ENCODE results near the gene GCC1. TPM values are rescaled to one million over a fixed set of nuclear protein-coding genes. Genes with fewer than 3 reads are reported as not detected.

The GCC1 gene
- total RNA-seq, 1 donor from 2014 or later: 15.6 TPM

DNA sequence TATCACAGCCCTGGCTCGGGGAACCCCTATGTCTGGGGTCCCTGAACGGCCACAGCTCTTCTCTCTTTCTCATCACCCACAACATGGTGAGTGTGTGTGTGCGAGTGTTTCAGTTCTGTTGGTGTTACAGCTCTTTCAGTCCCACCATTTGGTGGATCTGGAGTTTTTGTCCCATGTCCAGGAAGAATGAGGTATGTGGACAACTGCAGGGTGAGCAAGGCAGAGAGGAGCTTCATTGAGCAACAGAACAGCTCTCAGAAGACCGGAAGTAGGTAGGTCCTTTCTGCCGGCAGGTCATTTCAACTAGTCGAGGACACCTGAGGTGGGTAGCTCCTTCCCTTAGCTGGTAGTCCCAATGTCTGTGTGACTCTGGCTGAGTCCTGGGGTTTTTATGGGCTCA is 23.1 kb upstream of the GCC1 start:
- no peak for DNase-seq
- intact Hi-C loops (cut with micrococcal nuclease): no loop called here
- Mint-ChIP-seq H3K4me3 (no peak overlapping the region), H3K27me3 (no peaks in the 10 kb centered on the region), H3K27ac (no peak overlapping the region), H3K36me3 (ENCODE audit: low read depth) (no peaks in the 10 kb centered on the region), H3K9me3 (peaks cover 5% of the 10 kb centered on the region), H3K4me1 (no peaks in the 10 kb centered on the region)

DNA sequence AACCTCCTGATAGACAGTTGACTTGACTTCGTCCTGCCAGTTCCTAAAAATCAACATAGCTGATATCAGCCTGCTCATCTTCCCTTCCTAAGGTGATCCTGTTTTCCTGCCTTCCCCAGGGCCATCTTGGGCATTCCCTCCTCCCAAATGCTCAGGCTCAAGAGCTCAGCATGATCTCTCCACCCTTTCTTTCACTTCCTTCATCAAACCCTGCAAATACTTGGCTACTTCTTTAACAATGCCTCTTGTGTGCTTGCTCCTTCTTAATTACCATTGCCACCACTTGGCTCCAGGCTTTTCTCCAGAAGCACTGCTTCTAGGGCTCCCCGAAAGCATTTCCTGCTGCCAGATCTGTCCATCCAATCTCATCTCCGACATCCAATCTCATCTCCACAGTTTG is 15.5 kb upstream of the GCC1 start:
- intact Hi-C loops (cut with micrococcal nuclease): no loop called here
- no peaks in the 10 kb centered on the region for H3K9me3 Mint-ChIP-seq
- H3K27ac Mint-ChIP-seq: no peak overlapping the region
- no peaks in the 10 kb centered on the region for H3K4me1 Mint-ChIP-seq
- no peak overlapping the region for H3K4me3 Mint-ChIP-seq
- no peaks in the 10 kb centered on the region for H3K36me3 Mint-ChIP-seq (ENCODE audit: low read depth)
- no peak for DNase-seq
- H3K27me3 Mint-ChIP-seq: peaks cover 5% of the 10 kb centered on the region

DNA sequence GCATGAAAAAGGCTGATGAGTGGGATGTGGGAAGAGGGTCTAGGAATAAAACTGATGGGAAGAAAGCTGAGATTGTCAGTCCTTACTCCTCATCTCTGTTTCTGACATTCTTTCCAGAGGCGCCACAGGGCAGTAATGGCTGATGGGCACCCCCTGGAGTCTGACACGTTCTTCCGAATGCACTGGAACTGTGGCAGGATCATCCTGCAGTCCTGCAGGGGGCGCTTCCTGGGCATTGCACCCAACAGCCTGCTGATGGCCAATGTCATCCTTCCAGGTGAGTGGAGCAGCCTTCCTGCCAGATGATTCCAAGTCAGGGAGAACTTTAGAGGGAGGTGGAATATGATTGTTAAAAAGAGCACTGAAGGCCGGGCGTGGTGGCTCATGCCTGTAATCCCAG is 12.9 kb upstream of the GCC1 start:
- Mint-ChIP-seq H3K27ac (no peak overlapping the region), H3K36me3 (ENCODE audit: low read depth) (no peaks in the 10 kb centered on the region), H3K4me3 (no peak overlapping the region), H3K4me1 (peaks cover 2% of the 10 kb centered on the region), H3K27me3 (peaks cover 5% of the 10 kb centered on the region), H3K9me3 (no peaks in the 10 kb centered on the region)
- DNase-seq: no peak
- intact Hi-C loops (cut with micrococcal nuclease): no loop called here

DNA sequence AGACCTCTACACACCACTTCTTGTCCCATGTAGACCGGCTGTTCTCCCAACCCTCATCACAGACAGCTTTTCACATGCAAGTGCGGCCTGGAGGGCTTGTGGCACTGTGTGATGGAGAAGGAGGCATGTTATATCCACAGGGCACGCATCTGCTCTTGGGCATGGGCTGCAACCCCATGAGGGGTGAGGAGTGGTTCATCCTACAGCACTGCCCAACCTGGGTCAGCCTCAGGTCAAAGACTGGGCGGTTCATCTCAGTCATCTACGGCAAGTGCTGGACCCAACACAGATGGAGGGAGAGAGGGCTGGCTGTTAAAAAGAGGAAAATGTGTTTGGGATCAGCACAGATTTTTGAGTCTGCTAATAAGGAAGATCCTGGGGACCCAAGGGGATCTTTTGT is 10.3 kb upstream of the GCC1 start:
- Mint-ChIP-seq H3K36me3 (ENCODE audit: low read depth) (peaks cover 12% of the 10 kb centered on the region), H3K9me3 (no peaks in the 10 kb centered on the region), H3K4me1 (peaks cover 2% of the 10 kb centered on the region), H3K27ac (no peak overlapping the region), H3K27me3 (peaks cover 5% of the 10 kb centered on the region), H3K4me3 (no peak overlapping the region)
- DNase-seq: no peak
- intact Hi-C loops (cut with micrococcal nuclease): no loop called here

DNA sequence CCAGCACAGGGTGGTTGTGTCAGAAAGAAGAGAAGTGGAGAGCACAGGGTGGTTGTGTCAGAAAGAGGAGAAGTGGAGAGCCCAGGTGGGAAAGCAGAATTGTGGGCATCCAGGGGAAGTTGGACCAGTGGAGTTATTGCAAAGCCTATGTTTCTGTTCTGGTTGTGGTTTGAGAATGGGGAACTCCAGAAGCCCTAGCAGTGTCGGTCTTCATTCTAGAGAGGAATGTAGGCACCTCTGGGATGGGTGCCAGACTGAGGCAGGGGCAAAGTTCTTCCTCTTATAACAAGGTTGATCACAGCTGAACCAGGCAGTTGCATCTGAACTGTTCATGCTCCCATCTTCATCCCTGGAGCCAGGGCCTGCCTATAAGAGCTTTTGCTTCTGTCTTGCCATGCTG is 9.1 kb upstream of the GCC1 start:
- intact Hi-C loops (cut with micrococcal nuclease): no loop called here
- Mint-ChIP-seq H3K9me3 (no peaks in the 10 kb centered on the region), H3K4me1 (peaks cover 8% of the 10 kb centered on the region), H3K27ac (no peak overlapping the region), H3K36me3 (ENCODE audit: low read depth) (peaks cover 22% of the 10 kb centered on the region), H3K27me3 (peaks cover 5% of the 10 kb centered on the region), H3K4me3 (no peak overlapping the region)
- no peak for DNase-seq

DNA sequence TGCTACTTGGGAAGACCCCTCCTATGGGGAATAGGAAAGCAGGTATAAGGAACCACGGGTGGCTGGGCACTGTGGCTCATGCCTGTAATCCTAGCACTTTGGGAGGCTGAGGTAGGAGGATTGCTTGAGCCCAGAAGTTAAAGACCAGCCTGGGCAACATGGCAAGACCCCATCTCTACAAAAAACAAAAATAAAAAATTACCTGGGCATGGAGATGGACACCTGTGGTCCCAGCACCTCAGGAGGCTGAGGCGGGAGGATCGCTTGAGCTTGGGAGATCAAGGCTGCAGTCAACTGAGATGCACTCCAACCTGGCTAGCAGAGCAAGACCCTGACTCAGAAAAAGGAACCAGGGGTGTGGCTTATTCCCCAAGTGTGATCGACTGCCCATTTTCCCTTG is 7.2 kb upstream of the GCC1 start:
- H3K4me3 Mint-ChIP-seq: no peak overlapping the region
- H3K36me3 Mint-ChIP-seq (ENCODE audit: low read depth): peaks cover 24% of the 10 kb centered on the region
- DNase-seq: no peak
- intact Hi-C loops (cut with micrococcal nuclease): no loop called here
- H3K9me3 Mint-ChIP-seq: no peaks in the 10 kb centered on the region
- H3K4me1 Mint-ChIP-seq: peaks cover 15% of the 10 kb centered on the region
- no peak overlapping the region for H3K27ac Mint-ChIP-seq
- peaks cover 3% of the 10 kb centered on the region for H3K27me3 Mint-ChIP-seq

DNA sequence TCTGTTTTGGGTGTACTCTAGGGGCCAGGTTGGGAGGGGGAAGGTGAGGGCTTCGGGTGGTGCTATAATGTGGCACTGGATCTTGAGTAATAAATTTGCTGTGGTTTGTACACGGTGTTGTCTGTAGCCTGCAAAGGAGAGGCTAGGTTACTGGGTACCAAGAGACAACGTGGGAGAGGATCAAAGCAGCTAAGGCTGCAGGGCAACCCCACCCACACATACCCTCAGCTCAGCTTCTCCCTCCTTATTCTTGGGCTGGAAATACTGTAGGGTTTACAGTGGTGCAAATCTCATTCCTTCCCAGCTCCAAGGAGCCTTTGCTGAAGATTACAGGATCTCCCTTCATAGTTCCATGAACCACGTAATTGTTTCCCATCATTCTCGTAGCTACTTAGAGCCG is 6.2 kb upstream of the GCC1 start:
- H3K27ac Mint-ChIP-seq: no peak overlapping the region
- H3K27me3 Mint-ChIP-seq: no peaks in the 10 kb centered on the region
- no peak for DNase-seq
- H3K4me1 Mint-ChIP-seq: peaks cover 18% of the 10 kb centered on the region
- H3K9me3 Mint-ChIP-seq: no peaks in the 10 kb centered on the region
- H3K36me3 Mint-ChIP-seq (ENCODE audit: low read depth): peaks cover 24% of the 10 kb centered on the region
- intact Hi-C loops (cut with micrococcal nuclease): no loop called here
- H3K4me3 Mint-ChIP-seq: no peak overlapping the region

DNA sequence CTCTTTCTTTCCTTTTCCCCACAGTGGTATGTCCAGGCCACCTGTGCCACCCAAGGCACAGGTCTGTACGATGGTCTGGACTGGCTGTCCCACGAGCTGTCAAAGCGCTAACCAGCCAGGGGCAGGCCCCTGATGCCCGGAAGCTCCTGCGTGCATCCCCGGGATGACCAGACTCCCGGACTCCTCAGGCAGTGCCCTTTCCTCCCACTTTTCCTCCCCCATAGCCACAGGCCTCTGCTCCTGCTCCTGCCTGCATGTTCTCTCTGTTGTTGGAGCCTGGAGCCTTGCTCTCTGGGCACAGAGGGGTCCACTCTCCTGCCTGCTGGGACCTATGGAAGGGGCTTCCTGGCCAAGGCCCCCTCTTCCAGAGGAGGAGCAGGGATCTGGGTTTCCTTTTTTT is 5.8 kb upstream of the GCC1 start:
- H3K36me3 Mint-ChIP-seq (ENCODE audit: low read depth): peaks cover 24% of the 10 kb centered on the region

DNA sequence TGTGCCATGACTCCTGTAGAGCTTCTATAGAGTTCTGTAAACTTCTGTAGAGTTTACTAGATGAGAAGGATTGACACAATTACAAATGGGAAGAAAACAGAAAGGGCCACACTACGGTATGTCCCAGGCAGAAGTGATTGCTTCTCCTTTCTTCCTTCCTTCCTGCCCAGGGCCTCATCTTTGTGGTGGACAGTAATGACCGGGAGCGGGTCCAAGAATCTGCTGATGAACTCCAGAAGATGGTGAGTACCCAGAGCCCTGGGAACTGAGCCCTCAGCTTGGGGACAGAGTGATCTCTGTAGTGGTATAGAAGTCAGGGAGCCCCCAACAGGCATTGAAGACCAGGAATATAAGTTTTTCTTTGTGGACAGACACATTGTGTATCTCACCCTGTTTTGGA is 4.5 kb upstream of the GCC1 start:
- Mint-ChIP-seq H3K4me3 (peak overlapping the region; percentile 100), H3K9me3 (no peaks in the 10 kb centered on the region), H3K36me3 (ENCODE audit: low read depth) (peaks cover 24% of the 10 kb centered on the region), H3K27me3 (no peaks in the 10 kb centered on the region), H3K4me1 (peaks cover 20% of the 10 kb centered on the region), H3K27ac (no peak overlapping the region)
- intact Hi-C loops (cut with micrococcal nuclease): loop anchor here (5.0 kb wide), 1 partner anchor 752 kb away; the partner anchor contains the start of gene RBM28
- no peak for DNase-seq

More for the DNA sequence above, 5.8 kb upstream of the GCC1 start:
- Mint-ChIP-seq H3K27me3 (no peaks in the 10 kb centered on the region), H3K27ac (no peak overlapping the region), H3K9me3 (no peaks in the 10 kb centered on the region), H3K4me3 (no peak overlapping the region), H3K4me1 (peaks cover 20% of the 10 kb centered on the region)
- intact Hi-C loops (cut with micrococcal nuclease): no loop called here
- peak; percentile 52 for DNase-seq

DNA sequence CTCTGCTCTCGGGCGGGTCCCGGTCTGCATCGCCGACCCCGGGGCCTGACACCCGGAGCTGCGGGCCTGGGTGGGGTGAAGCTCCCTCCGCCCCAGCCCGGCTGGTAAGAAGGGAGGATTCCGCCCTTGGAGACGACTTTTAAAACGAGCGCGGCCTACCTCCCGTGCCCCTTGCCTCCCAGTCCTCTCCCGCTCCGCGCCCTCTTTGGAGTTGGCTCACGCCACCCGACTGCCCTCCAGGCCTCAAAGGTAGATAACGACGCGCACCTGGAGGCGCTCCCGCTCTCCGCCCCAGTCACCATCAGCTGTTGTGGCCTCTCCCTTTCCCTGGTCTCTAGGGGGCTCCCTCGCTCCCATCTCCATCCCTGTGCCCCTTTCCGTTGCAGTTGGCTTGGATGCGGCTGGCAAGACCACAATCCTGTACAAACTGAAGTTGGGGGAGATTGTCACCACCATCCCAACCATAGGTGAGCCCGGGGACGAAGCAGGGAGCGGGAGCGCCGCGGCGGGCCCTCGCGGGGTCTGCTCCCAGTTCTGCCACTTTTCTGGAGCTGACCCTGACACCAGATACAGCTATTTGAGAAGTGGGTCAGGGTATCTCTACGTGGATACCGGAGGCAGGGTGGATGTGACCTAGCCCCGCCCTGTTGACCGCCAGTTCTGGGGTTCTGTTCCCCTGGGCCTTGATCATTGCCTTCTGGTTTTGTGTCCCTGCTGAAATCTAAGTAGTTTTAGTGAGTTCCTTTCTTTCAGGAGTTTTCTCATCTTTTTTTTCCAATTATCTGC is 3.5 kb upstream of the GCC1 start:
- H3K27me3 Mint-ChIP-seq: no peaks in the 10 kb centered on the region
- peaks cover 26% of the 10 kb centered on the region for H3K4me1 Mint-ChIP-seq
- H3K4me3 Mint-ChIP-seq: peak overlapping the region; percentile 100
- intact Hi-C loops (cut with micrococcal nuclease): loop anchor here (1.0 to 5.0 kb wide), 3 partner anchors 63 to 753 kb away; partner anchors contain the start of genes RBM28, SND1 and ZNF800
- H3K9me3 Mint-ChIP-seq: no peaks in the 10 kb centered on the region
- H3K36me3 Mint-ChIP-seq (ENCODE audit: low read depth): peaks cover 24% of the 10 kb centered on the region
- H3K27ac Mint-ChIP-seq: peak overlapping the region; percentile 97
- peak; percentile 81 for DNase-seq

DNA sequence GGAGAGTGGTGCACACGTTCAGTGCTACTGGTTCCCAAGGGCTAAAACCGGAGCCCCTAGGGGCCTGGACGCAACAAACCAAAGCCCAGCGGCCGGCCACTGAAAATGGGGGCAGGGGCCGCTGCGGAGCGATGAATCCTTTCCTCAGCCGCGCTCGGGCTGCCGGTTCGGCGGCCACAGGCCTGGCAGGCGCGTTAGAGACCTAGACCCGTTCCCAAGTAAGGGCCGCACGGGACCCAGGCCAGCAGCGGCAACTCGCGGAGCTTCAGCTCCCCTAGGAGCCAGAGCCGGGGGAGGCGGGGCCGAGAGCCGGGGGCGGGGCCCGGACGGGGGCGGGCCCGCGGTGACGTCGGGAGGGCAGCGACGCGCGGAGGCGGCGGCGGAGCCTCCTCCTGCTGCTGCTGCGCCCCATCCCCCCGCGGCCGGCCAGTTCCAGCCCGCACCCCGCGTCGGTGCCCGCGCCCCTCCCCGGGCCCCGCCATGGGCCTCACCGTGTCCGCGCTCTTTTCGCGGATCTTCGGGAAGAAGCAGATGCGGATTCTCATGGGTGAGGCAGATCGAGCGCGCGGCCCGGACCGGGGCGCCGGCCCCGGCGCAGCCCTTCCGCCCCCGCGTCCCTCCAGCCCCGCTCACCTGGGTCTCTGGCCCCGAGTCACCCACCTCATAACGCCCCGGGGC is 2.8 kb upstream of the GCC1 start, which contains the start of gene ARF5:
ARF5 (plus strand) TSS at position 393 of the 678 bp plus-strand sequence; CDS start at position 481, 88 bp downstream.
- intact Hi-C loops (cut with micrococcal nuclease): loop anchor here (1.0 to 5.0 kb wide), 3 partner anchors 64 to 754 kb away; partner anchors contain the start of genes RBM28, SND1 and ZNF800

DNA sequence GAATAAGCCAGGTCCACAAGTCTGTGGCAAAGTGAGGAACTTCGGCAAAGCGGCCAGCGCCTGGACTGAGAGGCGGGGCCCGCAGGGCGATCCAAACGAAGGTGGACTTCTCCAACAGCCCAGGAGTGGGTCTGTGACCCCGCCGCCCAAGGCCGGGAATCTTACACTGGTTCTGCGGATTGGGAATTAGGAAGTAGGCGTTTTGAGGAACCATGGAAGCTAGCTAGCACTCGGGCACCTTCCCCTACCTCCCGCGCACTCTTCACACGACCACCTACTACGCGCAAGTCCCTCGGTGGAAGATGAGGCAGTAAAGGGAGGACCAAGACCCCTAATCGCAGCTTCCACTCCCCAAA is 2.2 kb upstream of the GCC1 start:
- H3K36me3 Mint-ChIP-seq (ENCODE audit: low read depth): peaks cover 32% of the 10 kb centered on the region
- intact Hi-C loops (cut with micrococcal nuclease): loop anchor here (1.0 to 5.0 kb wide), 3 partner anchors 65 to 755 kb away; partner anchors contain the start of genes RBM28, SND1 and ZNF800
- no peaks in the 10 kb centered on the region for H3K9me3 Mint-ChIP-seq
- H3K27ac Mint-ChIP-seq: no peak overlapping the region
- peak; percentile 62 for DNase-seq
- peak overlapping the region; percentile 94 for H3K4me3 Mint-ChIP-seq
- H3K27me3 Mint-ChIP-seq: no peaks in the 10 kb centered on the region
- peaks cover 32% of the 10 kb centered on the region for H3K4me1 Mint-ChIP-seq

More for the DNA sequence above, 2.8 kb upstream of the GCC1 start, which contains the start of gene ARF5:
- Mint-ChIP-seq H3K4me3 (peak within 1 kb of the TSS; percentile 100), H3K36me3 (ENCODE audit: low read depth) (peaks cover 27% of the 10 kb centered on the region), H3K27me3 (no peaks in the 10 kb centered on the region), H3K4me1 (peaks cover 32% of the 10 kb centered on the region), H3K27ac (peak within 1 kb of the TSS; percentile 97), H3K9me3 (no peaks in the 10 kb centered on the region)
- DNase-seq: peak; percentile 97

DNA sequence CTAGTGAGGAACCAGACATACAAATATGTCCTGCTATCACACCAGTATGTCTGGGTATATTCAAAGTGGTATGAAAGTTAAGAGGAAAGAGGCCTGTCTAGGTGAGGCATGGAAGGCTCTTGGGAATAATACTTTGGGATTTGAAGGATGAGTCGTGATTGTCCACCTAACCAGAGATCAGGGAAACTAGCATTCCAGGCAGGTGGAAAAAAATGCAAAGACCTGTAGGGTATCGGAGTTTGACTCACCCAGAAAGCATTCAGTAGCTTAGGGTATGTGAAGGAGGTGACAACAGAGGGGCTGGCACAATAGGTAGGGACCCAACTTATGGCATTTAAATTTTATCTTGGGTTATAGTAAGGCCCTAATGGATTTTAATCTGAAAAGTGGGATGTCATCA is 950 bp upstream of the GCC1 start:
- Mint-ChIP-seq H3K27me3 (no peaks in the 10 kb centered on the region), H3K36me3 (ENCODE audit: low read depth) (peaks cover 37% of the 10 kb centered on the region), H3K27ac (no peak overlapping the region), H3K4me3 (peak overlapping the region; percentile 94), H3K9me3 (no peaks in the 10 kb centered on the region), H3K4me1 (peaks cover 37% of the 10 kb centered on the region)
- no peak for DNase-seq
- intact Hi-C loops (cut with micrococcal nuclease): loop anchor here (5.0 kb wide), 1 partner anchor 756 kb away; the partner anchor contains the start of gene RBM28

DNA sequence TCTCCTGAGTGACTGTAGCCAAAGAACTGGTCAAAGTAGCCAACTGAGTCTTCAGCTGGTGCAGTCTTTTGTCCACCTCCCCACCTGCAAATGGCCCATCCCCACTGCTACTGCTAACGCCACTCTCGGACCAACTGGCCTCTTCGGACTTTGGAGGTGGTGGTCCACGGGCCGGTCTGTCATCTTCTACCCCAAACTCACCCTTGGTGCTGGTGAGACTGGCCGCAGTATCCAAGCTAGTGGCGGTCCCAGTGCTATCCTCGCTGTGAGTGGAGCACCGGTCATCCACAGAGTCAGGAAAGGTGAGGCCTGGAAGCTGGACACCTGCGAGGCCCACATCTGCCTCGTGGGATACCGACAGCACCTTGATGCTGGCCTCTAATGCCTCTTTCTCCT is 750 bp downstream of the GCC1 start:
- peaks cover 26% of the 10 kb centered on the region for H3K36me3 Mint-ChIP-seq (ENCODE audit: low read depth)
- intact Hi-C loops (cut with micrococcal nuclease): loop anchor here (1.0 to 5.0 kb wide), 2 partner anchors 625 to 758 kb away; partner anchors contain the start of gene RBM28
- DNase-seq: no peak
- H3K27me3 Mint-ChIP-seq: no peaks in the 10 kb centered on the region
- peak overlapping the region; percentile 89 for H3K27ac Mint-ChIP-seq
- peak overlapping the region; percentile 94 for H3K4me3 Mint-ChIP-seq
- H3K9me3 Mint-ChIP-seq: no peaks in the 10 kb centered on the region
- H3K4me1 Mint-ChIP-seq: peaks cover 40% of the 10 kb centered on the region
